HCT116 (cell line): ENCODE measurements around the gene SMIM12. TPM values are rescaled to one million over a fixed set of nuclear protein-coding genes. Genes with fewer than 3 reads are reported as not detected.

ENCODE experiments used
- ATAC-seq: fragments of 200-7000 bp; cut with Tn5 transposase; 2 replicates; pipeline ENCODE4 v1.9.1; 2020; ENCODE audit warnings: mild to moderate bottlenecking, moderate library complexity
- BruUV-seq: library from RNA; stranded (reverse); fragments of 400-500 nt; replicated peaks from 2 replicates; lab custom pipeline; 2021; lab: Mats Ljungman, UMichigan
- CTCF ChIA-PET: fragments of 300-600 bp; sonication (Branson Sonifier 250); formaldehyde crosslinking; loops from one replicate; lab custom pipeline; 2021; ENCODE audit warnings: antibody characterized with exemption; lab: Charles Lee
- POLR2A ChIA-PET: fragments of 300-600, 350-600 bp; sonication (Branson Sonifier 250); formaldehyde crosslinking; loops from one replicate; lab custom pipeline; 2021; ENCODE audit warnings: antibody characterized with exemption; lab: Charles Lee
- RAD21 ChIA-PET, 2 experiments: fragments of 300-600 bp; sonication (Branson Sonifier 250); formaldehyde crosslinking; loops; one replicate each; lab custom pipeline; 2023; ENCODE audit warnings: low total read pairs in 2 of 2; ENCODE audit not compliant: uncharacterized antibody in 2 of 2, unreplicated experiment in 2 of 2, low non-redundant PET in 1 of 2; lab: Charles Lee
- DNase-seq: peaks from one replicate; pipeline ENCODE4 v3.0.0-alpha.2; 2010; ENCODE audit warnings: low read depth, low spot score
- H2AFZ ChIP-seq: fragments of 200-600 bp; shearing (Covaris generic), sonication (generic); 2 replicates; pipeline ENCODE4 v1.6.1; 2017; ENCODE audit warnings: low read depth, mixed run types, mixed read lengths, antibody characterized with exemption, low read length; ENCODE audit not compliant: poor library complexity, severe bottlenecking
- H3K27ac ChIP-seq: 2 replicates; pipeline ENCODE4 v1.5.1; 2012; ENCODE audit warnings: low read depth, low read length
- H3K27me3 ChIP-seq: fragments of 200-600 bp; sonication (generic); 2 replicates; pipeline ENCODE4 v1.6.1; 2016; ENCODE audit warnings: mixed run types, low read length, mixed read lengths; ENCODE audit not compliant: insufficient read depth
- H3K36me3 ChIP-seq, 2 experiments: fragments of 200-500 bp in 1 of 2; fragments of 200-600 bp in 1 of 2; sonication (Bioruptor generic) in 1 of 2; sonication (generic) in 1 of 2; 2 replicates each; pipeline versions ENCODE4 v1.5.1 to v1.6.1; 2014 to 2016; ENCODE audit warnings: low read length in 2 of 2, inconsistent platforms in 1 of 2, mixed read lengths in 1 of 2, mixed run types in 1 of 2; ENCODE audit not compliant: insufficient read depth in 2 of 2, control insufficient read depth in 1 of 2
- H3K4me1 ChIP-seq, 2 experiments: fragments of 200-600 bp in 1 of 2; sonication (generic) in 1 of 2; 2 replicates each; pipeline versions ENCODE4 v1.5.1 to v1.6.1; 2012 to 2017; ENCODE audit warnings: low read length in 2 of 2, inconsistent platforms in 1 of 2, mild to moderate bottlenecking in 1 of 2, mixed read lengths in 1 of 2, mixed run types in 1 of 2, moderate library complexity in 1 of 2; ENCODE audit not compliant: insufficient read depth in 2 of 2, control insufficient read depth in 1 of 2
- H3K4me2 ChIP-seq: fragments of 200-600 bp; sonication (generic); 2 replicates; pipeline ENCODE4 v1.6.1; 2017; ENCODE audit warnings: mixed run types, low read length, mixed read lengths
- H3K4me3 ChIP-seq, 2 experiments: fragments of 200-600 bp in 1 of 2; sonication (generic) in 1 of 2; replicated peaks in 1 of 2; 2 replicates each; pipeline ENCODE4 v1.5.1; 2011 to 2016; ENCODE audit warnings: low read length in 2 of 2, control low read depth in 1 of 2, low read depth in 1 of 2, mild to moderate bottlenecking in 1 of 2, mixed read lengths in 1 of 2, mixed run types in 1 of 2
- H3K79me2 ChIP-seq: fragments of 200-600 bp; sonication (generic); 2 replicates; pipeline ENCODE4 v1.6.1; 2017; ENCODE audit warnings: mild to moderate bottlenecking, mixed run types, low read length, moderate library complexity, mixed read lengths; ENCODE audit not compliant: insufficient read depth
- H3K9ac ChIP-seq: fragments of 200-600 bp; sonication (generic); 2 replicates; pipeline ENCODE4 v1.6.1; 2016; ENCODE audit warnings: low read length, mixed read lengths
- H3K9me2 ChIP-seq: fragments of 200-600 bp; sonication (generic), shearing (Covaris generic); 2 replicates; pipeline ENCODE4 v1.6.1; 2017; ENCODE audit warnings: mixed run types, mild to moderate bottlenecking, moderate library complexity; ENCODE audit not compliant: insufficient read depth
- H3K9me3 ChIP-seq, 2 experiments: fragments of 200-500 bp in 1 of 2; fragments of 200-600 bp in 1 of 2; sonication (Bioruptor generic) in 1 of 2; sonication (generic) in 1 of 2; 2 replicates each; pipeline ENCODE4 v1.6.1; 2014 to 2017; ENCODE audit warnings: low read length in 2 of 2, mixed read lengths in 2 of 2, inconsistent platforms in 1 of 2, low read depth in 1 of 2, mild to moderate bottlenecking in 1 of 2, mixed run types in 1 of 2, moderate library complexity in 1 of 2; ENCODE audit not compliant: control insufficient read depth in 1 of 2, insufficient read depth in 1 of 2
- H4K20me1 ChIP-seq: fragments of 200-600 bp; sonication (generic), shearing (Covaris generic); 2 replicates; pipeline ENCODE4 v1.6.1; 2017; ENCODE audit warnings: mixed run types, mild to moderate bottlenecking, moderate library complexity; ENCODE audit not compliant: insufficient read depth
- ELF1 ChIP-seq: IDR thresholded peaks from 2 replicates; pipeline ENCODE4 v1.6.1; 2012; ENCODE audit warnings: low read depth, borderline replicate concordance
- EZH2phosphoT487 ChIP-seq: fragments of 200-600 bp; IDR thresholded peaks from 2 replicates; pipeline ENCODE4 v1.6.1; 2018; ENCODE audit warnings: antibody characterized with exemption, borderline replicate concordance
- FOSL1 ChIP-seq: IDR thresholded peaks from 2 replicates; pipeline ENCODE4 v1.6.1; 2012; ENCODE audit warnings: low read depth
- JUND ChIP-seq: IDR thresholded peaks from 2 replicates; pipeline ENCODE4 v1.6.1; 2012
- RAD21 ChIP-seq: IDR thresholded peaks from 2 replicates; pipeline ENCODE4 v1.6.1; 2012; ENCODE audit warnings: low read depth, mild to moderate bottlenecking
- SIN3A ChIP-seq: IDR thresholded peaks from 2 replicates; pipeline ENCODE4 v1.6.1; 2012; ENCODE audit warnings: low read depth
- SRF ChIP-seq: IDR thresholded peaks from 2 replicates; pipeline ENCODE4 v1.6.1; 2012; ENCODE audit warnings: low read depth
- intact Hi-C: fragments of 100-400 bp; cut with micrococcal nuclease; formaldehyde crosslinking; loops from 2 replicates; pipeline ENCODE4 v1.10.0; 2022
- total RNA-seq: library from RNA; stranded (reverse); gene quantifications from one replicate; pipeline ENCODE4 v1.2.1, GENCODE V29; 2021; ENCODE audit not compliant: unreplicated experiment
- TF ChIP-seq, protein P1 (sequence below): IDR thresholded peaks from 2 replicates; pipeline ENCODE4 v1.6.1; 2012

SMIM12 gene
- total RNA-seq, 1 experiment from 2014 or later: 31.3 TPM

DNA sequence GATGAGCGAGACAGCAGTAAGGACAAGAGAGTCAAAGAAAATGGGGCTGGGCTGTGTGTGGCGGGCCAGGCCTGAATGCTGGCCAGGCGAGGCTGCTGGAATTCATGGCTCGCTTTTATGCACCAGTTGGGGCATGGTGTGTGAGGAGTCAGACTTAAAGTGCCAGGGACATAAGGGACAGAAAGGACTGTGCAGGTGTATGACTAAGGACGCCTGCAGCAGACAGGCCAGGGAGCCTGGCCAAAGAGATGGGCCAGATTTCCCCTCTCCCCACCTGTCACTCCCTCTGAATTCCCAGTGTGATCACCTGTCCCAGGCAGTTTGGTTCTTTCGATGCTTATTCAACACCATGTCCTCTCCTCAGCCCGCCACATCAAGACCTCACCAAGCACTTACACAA lies 16.9 kb upstream of the SMIM12 start:
- ChIA-PET RAD21 (no interaction called here), CTCF (no interaction called here), POLR2A (no interaction called here)
- H3K27ac ChIP-seq: no peak overlapping the region
- H3K79me2 ChIP-seq: no peaks in the 10 kb centered on the region
- no peak overlapping the region for H2AFZ ChIP-seq
- intact Hi-C loops: no loop called here
- DNase-seq: no peak
- H3K27me3 ChIP-seq: peaks cover 44% of the 10 kb centered on the region
- H3K36me3 ChIP-seq: no peaks in the 10 kb centered on the region
- H3K9me3 ChIP-seq: no peaks in the 10 kb centered on the region
- no peak overlapping the region for H3K9ac ChIP-seq
- no peak overlapping the region for H3K4me2 ChIP-seq
- no peaks in the 10 kb centered on the region for H3K9me2 ChIP-seq
- H3K4me1 ChIP-seq: no peaks in the 10 kb centered on the region
- TF ChIP-seq JUND: no peak
- TF ChIP-seq EZH2phosphoT487: no peak
- TF ChIP-seq SIN3A: no peak
- TF ChIP-seq FOSL1: no peak
- TF ChIP-seq ELF1: no peak
- no peak for TF ChIP-seq SRF
- BruUV-seq: no TSS peak
- H4K20me1 ChIP-seq: no peaks in the 10 kb centered on the region
- no peak overlapping the region for H3K4me3 ChIP-seq
- ATAC-seq: no peak

DNA sequence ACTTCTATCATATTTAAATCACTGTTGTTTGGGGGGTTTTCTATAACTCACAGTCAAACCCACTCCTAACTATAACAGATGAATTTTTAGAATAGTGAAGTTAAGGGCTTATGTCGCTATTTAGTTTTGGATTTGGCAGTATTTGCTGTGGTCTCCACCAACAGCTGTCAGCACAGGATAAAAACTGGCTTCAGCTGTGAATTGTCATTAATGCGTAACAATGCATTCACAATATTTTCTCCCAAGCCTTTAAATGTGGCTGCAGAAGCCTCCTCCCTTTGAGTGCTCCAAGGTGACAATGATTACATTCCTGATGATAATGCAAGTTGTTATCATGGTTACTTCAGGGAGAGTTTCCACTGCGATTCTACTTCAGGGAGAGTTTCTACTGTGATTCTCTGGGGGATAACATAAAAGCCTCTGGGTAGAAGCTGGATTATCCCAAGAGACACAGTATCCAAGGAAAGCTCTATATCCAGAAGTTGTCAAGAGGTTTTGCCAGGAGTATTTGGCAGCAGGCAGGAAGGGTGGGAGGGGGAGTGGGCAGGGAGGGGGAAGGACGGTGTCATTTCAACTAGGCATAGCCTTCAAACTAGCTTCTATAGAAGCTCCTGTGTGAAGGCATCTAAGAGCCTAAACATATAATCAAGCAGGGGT lies 14.9 kb upstream of the SMIM12 start:
- H3K36me3 ChIP-seq: no peaks in the 10 kb centered on the region
- ChIA-PET RAD21 (no interaction called here), POLR2A (no interaction called here), CTCF (interaction anchor here (0.7 kb wide), 1 partner anchor 15 kb away, joined by 3 read pairs; the partner anchor contains the start of gene SMIM12)
- no peak overlapping the region for H3K4me2 ChIP-seq
- no peak overlapping the region for H3K27ac ChIP-seq
- no TSS peak for BruUV-seq
- intact Hi-C loops: no loop called here
- H3K4me1 ChIP-seq: no peaks in the 10 kb centered on the region
- H3K4me3 ChIP-seq: no peak overlapping the region
- H3K27me3 ChIP-seq: peaks cover 48% of the 10 kb centered on the region
- H3K79me2 ChIP-seq: no peaks in the 10 kb centered on the region
- DNase-seq: no peak
- TF ChIP-seq RAD21: no peak
- TF ChIP-seq FOSL1: no peak
- no peak for TF ChIP-seq ELF1
- TF ChIP-seq, protein P1, sequence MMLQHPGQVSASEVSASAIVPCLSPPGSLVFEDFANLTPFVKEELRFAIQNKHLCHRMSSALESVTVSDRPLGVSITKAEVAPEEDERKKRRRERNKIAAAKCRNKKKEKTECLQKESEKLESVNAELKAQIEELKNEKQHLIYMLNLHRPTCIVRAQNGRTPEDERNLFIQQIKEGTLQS: no peak
- no peaks in the 10 kb centered on the region for H4K20me1 ChIP-seq
- no peak overlapping the region for H2AFZ ChIP-seq
- no peaks in the 10 kb centered on the region for H3K9me3 ChIP-seq
- ATAC-seq: no peak
- H3K9ac ChIP-seq: no peak overlapping the region
- H3K9me2 ChIP-seq: no peaks in the 10 kb centered on the region
